Uterus (tissue), 4 donors: ENCODE results near the gene DNM1. TPM values are rescaled to one million over a fixed set of nuclear protein-coding genes. Genes with fewer than 3 reads are reported as not detected.

Experiments
- DNase-seq, 2 donors: peaks; one replicate each; pipeline ENCODE4 v3.0.0-alpha.2; 2019 to 2020
- H3K27ac ChIP-seq, 2 donors: fragments of 200-600 bp; sonication (generic); 1 replicate in 1 of 2; 2 replicates in 1 of 2; pipeline ENCODE4 v1.5.1; 2016 to 2018
- H3K27me3 ChIP-seq, 2 donors: fragments of 200-600 bp; sonication (generic); one replicate each; pipeline ENCODE4 v1.5.1; 2018 to 2019; ENCODE audit warnings: control low read depth in 1 of 2
- H3K36me3 ChIP-seq, 2 donors: fragments of 200-600 bp; sonication (generic); one replicate each; pipeline ENCODE4 v1.5.1; 2019; ENCODE audit warnings: control low read depth in 1 of 2
- H3K4me1 ChIP-seq, 2 donors: fragments of 200-600 bp; sonication (generic); one replicate each; pipeline ENCODE4 v1.5.1; 2018 to 2019; ENCODE audit warnings: control low read depth in 1 of 2
- H3K4me3 ChIP-seq, 2 donors: fragments of 200-600 bp; sonication (generic); 1 replicate in 1 of 2; 2 replicates in 1 of 2; pipeline ENCODE4 v1.5.1; 2018 to 2019; ENCODE audit warnings: mild to moderate bottlenecking in 1 of 2
- H3K9me3 ChIP-seq, 2 donors: fragments of 200-600 bp; sonication (generic); one replicate each; pipeline ENCODE4 v1.5.1; 2019; ENCODE audit warnings: control low read depth in 1 of 2
- POLR2A ChIP-seq, 2 donors: fragments of 450-650 bp; IDR thresholded peaks; one replicate each; pipeline ENCODE4 v1.6.1; 2016; ENCODE audit warnings: antibody characterized with exemption in 2 of 2, mild to moderate bottlenecking in 1 of 2, moderate library complexity in 1 of 2
- intact Hi-C: fragments of 100-400 bp; cut with DNase I; formaldehyde crosslinking; loops from one replicate; pipeline ENCODE4 v1.15.1; 2023; ENCODE audit warnings: low total_unique reads
- total RNA-seq, 4 donors: library from RNA; depleted of rRNA in 3 of 4; stranded (reverse); fragments of >200 nt in 3 of 4; gene quantifications; one replicate each; pipeline versions ENCODE4 v1.1.0 to v1.2.4, GENCODE V29; 2014 to 2023
- TF ChIP-seq, protein P1 (sequence below), 4 experiments: fragments of 200-600 bp in 2 of 4; fragments of 450-650 bp in 2 of 4; sonication (generic) in 2 of 4; IDR thresholded peaks; one replicate each; pipeline ENCODE4 v1.5.1; 2016 to 2019; ENCODE audit warnings: antibody characterized with exemption in 4 of 4, mild to moderate bottlenecking in 2 of 4, moderate library complexity in 1 of 4
- donor health status: DM: yes; HTN: yes; CAD: no.

The DNM1 gene
- total RNA-seq, 4 donors from 2014 or later = 5.0 to 71.5 (median 31.0) TPM

GRCh38 chr9:128205296-128205944 lies 2.2 kb downstream of the DNM1 start:
- TF ChIP-seq POLR2A (IDR thresholded peaks at IDR 0.05) = no peak
- TF ChIP-seq, protein P1, sequence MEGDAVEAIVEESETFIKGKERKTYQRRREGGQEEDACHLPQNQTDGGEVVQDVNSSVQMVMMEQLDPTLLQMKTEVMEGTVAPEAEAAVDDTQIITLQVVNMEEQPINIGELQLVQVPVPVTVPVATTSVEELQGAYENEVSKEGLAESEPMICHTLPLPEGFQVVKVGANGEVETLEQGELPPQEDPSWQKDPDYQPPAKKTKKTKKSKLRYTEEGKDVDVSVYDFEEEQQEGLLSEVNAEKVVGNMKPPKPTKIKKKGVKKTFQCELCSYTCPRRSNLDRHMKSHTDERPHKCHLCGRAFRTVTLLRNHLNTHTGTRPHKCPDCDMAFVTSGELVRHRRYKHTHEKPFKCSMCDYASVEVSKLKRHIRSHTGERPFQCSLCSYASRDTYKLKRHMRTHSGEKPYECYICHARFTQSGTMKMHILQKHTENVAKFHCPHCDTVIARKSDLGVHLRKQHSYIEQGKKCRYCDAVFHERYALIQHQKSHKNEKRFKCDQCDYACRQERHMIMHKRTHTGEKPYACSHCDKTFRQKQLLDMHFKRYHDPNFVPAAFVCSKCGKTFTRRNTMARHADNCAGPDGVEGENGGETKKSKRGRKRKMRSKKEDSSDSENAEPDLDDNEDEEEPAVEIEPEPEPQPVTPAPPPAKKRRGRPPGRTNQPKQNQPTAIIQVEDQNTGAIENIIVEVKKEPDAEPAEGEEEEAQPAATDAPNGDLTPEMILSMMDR (IDR thresholded peaks at IDR 0.05) = no peak
- peak overlapping the region in 1 of 2 donors; percentile 79 for H3K27ac ChIP-seq
- intact Hi-C loops = no loop called here

DNA sequence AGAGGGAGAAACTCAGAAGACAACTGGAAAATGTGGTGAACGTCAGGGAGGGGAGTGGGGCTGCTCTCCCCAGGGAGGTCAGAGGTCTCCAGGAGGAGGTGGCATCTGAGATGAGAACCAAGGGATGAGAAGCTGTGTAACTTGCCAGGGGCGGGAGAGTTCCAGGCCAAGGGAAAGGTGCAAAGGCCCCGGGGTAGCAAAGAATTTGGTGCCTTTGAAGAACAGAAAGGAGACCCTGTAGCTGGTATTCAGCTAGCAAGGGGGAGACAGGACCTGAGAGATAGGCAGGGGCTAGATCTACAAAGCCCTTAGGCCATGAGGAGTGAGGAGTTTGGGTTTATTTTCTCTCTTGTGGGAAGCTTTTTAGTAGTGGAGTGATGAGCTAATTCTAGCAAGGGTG lies 3.3 kb downstream of the DNM1 start:
- Histone ChIP-seq H3K27ac (no peak overlapping the region), H3K4me1 (peaks cover 0 to 8% of the 10 kb centered on the region in 2 donors), H3K4me3 (no peak overlapping the region), H3K27me3 (no peaks in the 10 kb centered on the region), H3K9me3 (no peaks in the 10 kb centered on the region), H3K36me3 (no peaks in the 10 kb centered on the region)
- no peak for DNase-seq
- TF ChIP-seq, protein P1 (IDR thresholded peaks at IDR 0.05) = no peak
- no peak for TF ChIP-seq POLR2A (IDR thresholded peaks at IDR 0.05)
- intact Hi-C loops = no loop called here

More at GRCh38 chr9:128205296-128205944, 2.2 kb downstream of the DNM1 start:
- Histone ChIP-seq H3K27me3 (no peaks in the 10 kb centered on the region), H3K36me3 (no peaks in the 10 kb centered on the region), H3K9me3 (no peaks in the 10 kb centered on the region), H3K4me3 (no peak overlapping the region), H3K4me1 (peaks cover 0 to 8% of the 10 kb centered on the region in 2 donors)
- no peak for DNase-seq

DNA sequence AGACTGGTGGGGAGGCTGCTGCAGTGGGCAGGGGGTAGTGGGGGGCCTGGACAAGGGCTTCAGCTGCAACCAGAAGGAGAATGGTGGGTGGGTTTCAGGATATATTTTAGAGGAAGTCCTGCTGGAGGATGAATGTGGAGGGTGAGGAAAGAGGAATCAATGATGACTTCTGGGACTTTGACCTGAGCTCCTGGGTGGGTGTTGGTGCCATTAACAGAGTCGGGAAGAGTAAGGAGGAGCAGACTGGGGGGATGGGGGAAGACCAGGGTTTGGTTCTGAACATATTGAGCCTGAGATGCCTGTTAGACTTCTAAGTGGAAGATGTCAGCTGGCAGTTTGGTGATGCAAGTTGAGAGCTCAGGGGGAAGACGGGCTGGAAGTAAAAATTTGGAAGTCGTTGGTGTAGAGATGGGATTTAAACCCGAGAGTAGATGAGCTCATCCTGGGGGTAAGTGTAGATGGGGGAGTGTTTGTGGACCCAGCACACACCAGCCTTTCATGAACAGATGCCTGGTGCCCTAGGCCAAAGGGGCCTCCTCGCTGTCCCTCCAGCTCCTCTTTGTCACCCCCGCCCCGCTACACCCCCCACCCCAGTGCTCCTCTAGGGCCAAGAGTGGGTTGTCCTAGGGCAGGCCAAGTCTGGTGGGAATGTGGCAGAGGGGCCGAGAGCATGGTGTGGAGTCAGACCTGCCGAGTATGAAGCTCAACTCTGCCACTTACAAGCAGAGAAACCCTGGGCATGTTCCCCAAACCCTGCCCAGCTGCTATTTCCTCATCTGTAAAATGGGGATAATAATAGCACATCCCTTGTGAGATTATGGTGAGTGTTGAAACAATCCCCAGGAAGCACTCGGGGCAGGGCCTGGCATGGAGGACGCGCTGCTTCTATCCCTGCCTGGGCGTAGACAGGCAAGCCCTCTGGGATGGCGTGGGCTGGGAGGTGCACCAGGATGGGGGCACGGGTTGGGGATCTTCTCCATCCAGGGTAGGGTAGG lies 4.0 kb downstream of the DNM1 start:
- Histone ChIP-seq H3K9me3 (no peaks in the 10 kb centered on the region), H3K27me3 (no peaks in the 10 kb centered on the region), H3K4me3 (no peak overlapping the region), H3K27ac (no peak overlapping the region), H3K36me3 (no peaks in the 10 kb centered on the region), H3K4me1 (peaks cover 0 to 8% of the 10 kb centered on the region in 2 donors)
- TF ChIP-seq, protein P1 (IDR thresholded peaks at IDR 0.05) = no peak
- no peak for TF ChIP-seq POLR2A (IDR thresholded peaks at IDR 0.05)
- DNase-seq = no peak
- intact Hi-C loops = no loop called here

DNA sequence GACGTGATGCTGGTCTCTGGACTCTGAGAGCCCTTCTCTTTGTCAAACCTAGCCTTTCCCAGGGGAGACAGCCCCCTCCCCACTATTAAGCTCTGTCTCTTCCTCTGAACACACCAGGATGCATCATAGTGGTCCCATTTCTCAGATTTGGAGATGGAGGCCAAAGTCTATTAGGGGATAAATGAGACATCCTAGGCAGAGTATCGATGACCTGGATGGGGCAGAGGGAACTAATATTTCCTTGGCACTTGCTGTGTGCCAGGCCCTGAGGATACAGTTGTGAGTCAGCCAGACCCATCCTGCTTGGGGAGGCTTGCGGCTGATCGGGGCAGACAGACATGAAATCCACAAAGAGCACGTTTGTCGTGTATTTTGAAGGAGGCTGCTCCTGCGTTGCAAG lies 5.2 kb downstream of the DNM1 start:
- Histone ChIP-seq H3K27ac (no peak overlapping the region), H3K27me3 (no peaks in the 10 kb centered on the region), H3K4me1 (peaks cover 0 to 7% of the 10 kb centered on the region in 2 donors), H3K4me3 (no peak overlapping the region), H3K36me3 (no peaks in the 10 kb centered on the region), H3K9me3 (no peaks in the 10 kb centered on the region)
- no peak for TF ChIP-seq POLR2A (IDR thresholded peaks at IDR 0.05)
- TF ChIP-seq, protein P1 (IDR thresholded peaks at IDR 0.05) = no peak
- no peak for DNase-seq
- intact Hi-C loops = no loop called here
